Loucy (cell line): Measurements from ENCODE around the gene ETAA1.

ENCODE experiments used
- H2AFZ ChIP-seq: fragments of 200-600 bp; sonication (generic); 2 replicates; pipeline ENCODE4 v1.6.0; 2016; ENCODE audit warnings: antibody characterized with exemption, mild to moderate bottlenecking, low read length, moderate library complexity
- H3F3A ChIP-seq: fragments of 200-600 bp; 2 replicates; pipeline ENCODE4 v1.6.0; 2016; ENCODE audit warnings: antibody characterized with exemption, low read depth, mild to moderate bottlenecking
- H3K27me3 ChIP-seq: fragments of 200-600 bp; sonication (generic); 2 replicates; pipeline ENCODE4 v1.6.1; 2014; ENCODE audit warnings: low read length, mild to moderate bottlenecking; ENCODE audit not compliant: insufficient read depth, poor library complexity, severe bottlenecking
- H3K36me3 ChIP-seq: fragments of 200-600 bp; sonication (generic); 2 replicates; pipeline ENCODE4 v1.6.1; 2016; ENCODE audit warnings: low read length; ENCODE audit not compliant: insufficient read depth
- H3K4me1 ChIP-seq: fragments of 200-600 bp; sonication (generic); 2 replicates; pipeline ENCODE4 v1.5.1; 2014; ENCODE audit warnings: low read length, mild to moderate bottlenecking; ENCODE audit not compliant: insufficient read depth, poor library complexity, severe bottlenecking
- H3K4me2 ChIP-seq: fragments of 200-600 bp; sonication (generic); 2 replicates; pipeline ENCODE4 v1.6.0; 2014; ENCODE audit warnings: antibody characterized with exemption, low read length, low read depth, mild to moderate bottlenecking; ENCODE audit not compliant: poor library complexity, severe bottlenecking
- H3K4me3 ChIP-seq: fragments of 200-600 bp; sonication (generic); 2 replicates; pipeline ENCODE4 v1.5.1; 2014; ENCODE audit warnings: low read length, mild to moderate bottlenecking, mixed read lengths; ENCODE audit not compliant: poor library complexity, severe bottlenecking
- H3K79me2 ChIP-seq: fragments of 200-600 bp; sonication (generic); 2 replicates; pipeline ENCODE4 v1.6.1; 2014; ENCODE audit warnings: low read length; ENCODE audit not compliant: insufficient read depth
- H3K9ac ChIP-seq: fragments of 200-600 bp; sonication (generic); 2 replicates; pipeline ENCODE4 v1.6.0; 2014; ENCODE audit warnings: mild to moderate bottlenecking, low read depth, low read length, moderate library complexity; ENCODE audit not compliant: poor library complexity, severe bottlenecking
- H3K9me2 ChIP-seq: fragments of 200-600 bp; sonication (generic); replicated peaks from 2 replicates; pipeline ENCODE4 v1.6.1; 2016; ENCODE audit warnings: low read depth, low read length, mixed read lengths
- H3K9me3 ChIP-seq: fragments of 200-600 bp; sonication (generic); 2 replicates; pipeline ENCODE4 v1.6.1; 2014; ENCODE audit warnings: mild to moderate bottlenecking, antibody characterized with exemption, low read length, low read depth; ENCODE audit not compliant: insufficient read depth
- H4K20me1 ChIP-seq: fragments of 200-600 bp; sonication (generic); 2 replicates; pipeline ENCODE4 v1.6.0; 2014; ENCODE audit warnings: antibody characterized with exemption, low read length, mild to moderate bottlenecking; ENCODE audit not compliant: insufficient read depth, poor library complexity, severe bottlenecking
- EZH2phosphoT487 ChIP-seq: fragments of 200-600 bp; IDR thresholded peaks from 2 replicates; pipeline ENCODE4 v1.6.1; 2018; ENCODE audit warnings: antibody characterized with exemption, mild to moderate bottlenecking, moderate library complexity, borderline replicate concordance
- TF ChIP-seq, protein P1 (sequence below): fragments of 200-600 bp; sonication (generic); conservative IDR thresholded peaks from 2 replicates; pipeline ENCODE4 v1.5.1; 2014; ENCODE audit warnings: mild to moderate bottlenecking, antibody characterized with exemption, low read length

Gene ETAA1

DNA sequence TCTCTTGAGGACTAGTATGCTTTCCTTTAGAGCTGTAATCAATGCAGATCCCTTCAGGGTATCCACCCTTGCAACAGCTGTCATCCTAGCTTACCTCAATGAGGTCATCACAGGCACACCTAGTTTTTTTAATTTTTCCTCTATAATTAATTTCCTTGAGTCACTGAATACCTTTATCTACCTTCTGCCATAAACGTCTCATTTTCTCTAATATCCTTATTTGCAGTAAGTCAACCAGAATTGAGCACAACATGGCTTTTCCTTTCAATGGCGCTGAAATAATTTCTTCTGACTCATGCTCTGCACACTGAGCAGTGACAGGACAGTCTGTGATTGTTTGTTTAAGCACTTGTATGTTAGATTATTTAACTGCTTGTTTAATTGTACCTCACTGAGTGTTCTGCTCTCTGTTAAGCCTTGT, 49.4 kb downstream of the ETAA1 start:
- Histone ChIP-seq H3K4me3 (no peak overlapping the region), H3K9me3 (no peaks in the 10 kb centered on the region), H3K79me2 (no peaks in the 10 kb centered on the region), H3K4me1 (no peaks in the 10 kb centered on the region), H3K27me3 (no peaks in the 10 kb centered on the region), H3F3A (no peaks in the 10 kb centered on the region), H2AFZ (no peak overlapping the region), H4K20me1 (no peaks in the 10 kb centered on the region), H3K9ac (no peak overlapping the region), H3K36me3 (no peaks in the 10 kb centered on the region), H3K9me2 (no peaks in the 10 kb centered on the region), H3K4me2 (no peak overlapping the region)
- no peak for TF ChIP-seq EZH2phosphoT487
- TF ChIP-seq, protein P1, sequence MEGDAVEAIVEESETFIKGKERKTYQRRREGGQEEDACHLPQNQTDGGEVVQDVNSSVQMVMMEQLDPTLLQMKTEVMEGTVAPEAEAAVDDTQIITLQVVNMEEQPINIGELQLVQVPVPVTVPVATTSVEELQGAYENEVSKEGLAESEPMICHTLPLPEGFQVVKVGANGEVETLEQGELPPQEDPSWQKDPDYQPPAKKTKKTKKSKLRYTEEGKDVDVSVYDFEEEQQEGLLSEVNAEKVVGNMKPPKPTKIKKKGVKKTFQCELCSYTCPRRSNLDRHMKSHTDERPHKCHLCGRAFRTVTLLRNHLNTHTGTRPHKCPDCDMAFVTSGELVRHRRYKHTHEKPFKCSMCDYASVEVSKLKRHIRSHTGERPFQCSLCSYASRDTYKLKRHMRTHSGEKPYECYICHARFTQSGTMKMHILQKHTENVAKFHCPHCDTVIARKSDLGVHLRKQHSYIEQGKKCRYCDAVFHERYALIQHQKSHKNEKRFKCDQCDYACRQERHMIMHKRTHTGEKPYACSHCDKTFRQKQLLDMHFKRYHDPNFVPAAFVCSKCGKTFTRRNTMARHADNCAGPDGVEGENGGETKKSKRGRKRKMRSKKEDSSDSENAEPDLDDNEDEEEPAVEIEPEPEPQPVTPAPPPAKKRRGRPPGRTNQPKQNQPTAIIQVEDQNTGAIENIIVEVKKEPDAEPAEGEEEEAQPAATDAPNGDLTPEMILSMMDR, result no peak

DNA sequence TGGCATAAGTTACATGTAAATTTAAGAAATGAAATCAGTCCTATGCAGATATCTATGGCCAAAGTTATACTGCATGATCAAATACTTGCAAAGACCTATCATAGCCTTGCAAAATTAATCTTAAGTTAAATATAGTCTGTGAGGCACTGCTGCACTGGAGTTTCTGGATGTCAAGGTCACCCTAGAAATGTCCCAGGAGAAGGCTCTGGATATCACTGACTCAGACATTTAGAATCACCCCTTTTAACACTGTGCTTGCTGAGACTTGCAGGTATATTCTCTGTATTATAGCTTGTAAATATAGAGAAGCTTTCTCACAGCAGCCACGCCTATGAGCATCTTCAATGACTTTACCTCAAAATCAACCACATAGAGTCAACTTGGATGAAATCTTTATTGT, 51.5 kb downstream of the ETAA1 start:
- Histone ChIP-seq H3K27me3 (no peaks in the 10 kb centered on the region), H4K20me1 (no peaks in the 10 kb centered on the region), H3K4me2 (no peak overlapping the region), H3K4me3 (no peak overlapping the region), H2AFZ (no peak overlapping the region), H3K36me3 (no peaks in the 10 kb centered on the region), H3K79me2 (no peaks in the 10 kb centered on the region), H3F3A (no peaks in the 10 kb centered on the region), H3K9ac (no peak overlapping the region), H3K4me1 (no peaks in the 10 kb centered on the region), H3K9me2 (no peaks in the 10 kb centered on the region), H3K9me3 (no peaks in the 10 kb centered on the region)
- no peak for TF ChIP-seq EZH2phosphoT487
- TF ChIP-seq, protein P1, result no peak

DNA sequence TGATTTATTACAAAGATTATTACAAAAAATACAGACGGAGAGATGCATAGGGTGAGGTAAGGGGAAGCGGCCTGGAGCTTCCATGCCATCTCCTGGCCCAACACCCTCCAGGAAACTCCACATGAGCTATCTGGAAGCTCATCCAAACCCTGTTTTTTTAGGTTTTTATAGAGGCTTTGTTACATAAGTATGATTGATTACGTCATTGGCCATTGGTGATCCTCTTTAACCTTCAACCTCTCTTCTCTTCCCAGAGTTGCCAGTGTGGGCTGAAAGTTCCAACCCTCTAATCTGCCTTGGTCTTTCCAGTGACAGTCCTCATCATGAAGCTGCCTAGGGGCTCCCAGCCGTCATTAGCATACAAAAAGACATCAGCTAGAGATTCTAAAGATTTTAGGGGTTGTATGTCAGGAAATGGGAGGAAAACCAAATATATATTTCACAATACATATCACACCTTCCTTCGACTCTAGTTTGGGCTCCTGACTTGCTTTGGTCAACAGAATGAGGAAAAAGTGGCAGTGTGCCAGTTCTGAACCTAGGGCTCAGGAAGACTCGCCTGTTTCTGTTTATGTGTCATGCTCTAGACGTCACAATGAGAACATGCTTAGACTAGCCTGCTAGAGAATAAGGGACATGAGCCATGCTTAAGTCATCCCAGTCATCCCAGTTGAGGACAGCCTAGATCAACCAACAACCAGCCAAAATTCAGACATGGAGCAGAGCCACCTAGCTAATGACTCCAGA, 54.1 kb downstream of the ETAA1 start:
- H3K79me2 ChIP-seq, result no peaks in the 10 kb centered on the region
- no peaks in the 10 kb centered on the region for H4K20me1 ChIP-seq
- H3K4me1 ChIP-seq, result no peaks in the 10 kb centered on the region

More for the DNA sequence above, 54.1 kb downstream of the ETAA1 start:
- H3F3A ChIP-seq, result no peaks in the 10 kb centered on the region
- no peaks in the 10 kb centered on the region for H3K9me3 ChIP-seq
- H2AFZ ChIP-seq, result no peak overlapping the region
- H3K4me2 ChIP-seq, result no peak overlapping the region
- no peak overlapping the region for H3K9ac ChIP-seq
- no peaks in the 10 kb centered on the region for H3K36me3 ChIP-seq
- H3K4me3 ChIP-seq, result no peak overlapping the region
- no peak for TF ChIP-seq EZH2phosphoT487
- TF ChIP-seq, protein P1, result no peak
- 0 out of 2 replicates have a peak, but pooled peaks cover 2% of the 10 kb centered on the region for H3K9me2 ChIP-seq
- H3K27me3 ChIP-seq, result no peaks in the 10 kb centered on the region
